Measurements from ENCODE around the gene CFAP46.
A peak's percentile ranks its signal among the peaks of the same experiment; 100 is the strongest.

The CFAP46 gene

DNA sequence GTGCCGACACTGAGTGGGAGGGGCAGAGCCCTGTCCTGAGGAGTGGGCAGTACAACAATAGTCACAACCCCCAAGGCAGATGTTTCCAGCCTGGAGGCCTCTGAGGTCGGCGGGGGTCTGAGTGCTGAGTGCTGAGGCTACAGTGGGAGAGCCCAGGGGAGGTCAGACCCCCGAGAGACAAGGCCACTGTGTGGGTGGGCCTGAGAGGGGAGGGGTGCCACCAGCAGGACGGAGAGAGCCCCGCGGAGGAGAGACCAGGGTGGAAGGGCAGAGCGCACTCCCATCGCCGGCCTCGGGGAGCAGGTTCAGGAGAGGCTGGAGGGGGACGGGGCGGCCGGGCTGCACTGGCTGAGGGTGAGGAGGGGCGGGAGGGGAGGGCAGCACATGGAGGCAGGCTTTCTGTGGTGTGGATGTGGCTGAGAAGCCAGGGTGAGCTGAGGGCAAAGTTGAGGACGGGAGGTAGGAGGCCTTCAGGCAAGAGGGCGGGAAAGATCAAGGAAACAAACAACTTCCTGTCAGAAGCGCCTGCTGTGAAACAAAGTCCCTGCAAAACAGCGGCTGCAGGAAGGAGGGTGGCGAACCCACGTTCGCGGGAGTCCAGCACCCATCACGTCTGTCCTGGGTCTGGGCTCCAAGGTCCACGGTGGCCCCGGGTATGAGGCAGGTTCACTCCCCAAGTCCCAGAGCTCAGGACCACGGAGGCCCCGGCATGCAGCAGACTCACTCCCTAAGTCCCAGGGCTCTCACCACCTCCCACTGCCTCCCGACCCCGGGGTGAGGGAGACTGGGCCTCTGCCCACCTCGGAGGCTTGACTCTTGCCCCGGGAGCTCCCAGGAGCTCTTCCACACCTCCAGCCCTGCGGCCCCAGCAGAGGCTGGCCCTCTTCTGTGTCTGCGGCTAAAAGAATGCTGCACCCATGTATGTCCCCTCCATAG lies 79.6 kb downstream of the CFAP46 start:
- DNase-seq (ENCODE audit: low read depth, low spot score) = peak; percentile 63

DNA sequence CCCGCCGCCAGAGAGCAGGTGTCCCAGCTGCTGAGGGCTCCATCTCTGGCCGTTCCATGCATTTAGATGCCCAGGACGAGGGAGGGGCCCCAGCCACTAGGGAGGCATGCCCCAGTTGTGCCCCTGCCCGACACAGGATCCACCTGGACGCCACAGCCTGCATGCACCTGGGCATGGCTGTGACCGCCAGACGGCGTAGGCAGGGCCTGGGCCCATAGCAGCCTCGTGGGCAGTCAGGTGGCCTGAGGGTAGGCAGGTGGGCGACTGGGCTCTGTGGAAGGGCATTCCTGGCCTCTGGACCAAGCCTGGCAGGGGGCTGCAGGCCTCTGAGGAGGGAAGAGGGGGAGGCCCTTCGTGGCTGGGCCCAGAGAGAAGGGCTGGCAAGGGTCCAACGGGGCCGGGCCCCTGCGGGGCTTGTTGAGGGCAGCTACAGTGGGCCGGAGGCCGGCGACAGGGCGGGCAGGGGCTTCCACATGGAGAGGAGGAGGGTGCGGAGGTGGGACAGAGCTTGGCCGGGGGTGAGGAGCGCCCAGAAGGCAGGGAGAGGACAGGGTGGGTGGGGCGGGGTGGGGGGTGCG lies 80.4 kb downstream of the CFAP46 start:
- DNase-seq (ENCODE audit: low read depth, low spot score) = no peak

DNA sequence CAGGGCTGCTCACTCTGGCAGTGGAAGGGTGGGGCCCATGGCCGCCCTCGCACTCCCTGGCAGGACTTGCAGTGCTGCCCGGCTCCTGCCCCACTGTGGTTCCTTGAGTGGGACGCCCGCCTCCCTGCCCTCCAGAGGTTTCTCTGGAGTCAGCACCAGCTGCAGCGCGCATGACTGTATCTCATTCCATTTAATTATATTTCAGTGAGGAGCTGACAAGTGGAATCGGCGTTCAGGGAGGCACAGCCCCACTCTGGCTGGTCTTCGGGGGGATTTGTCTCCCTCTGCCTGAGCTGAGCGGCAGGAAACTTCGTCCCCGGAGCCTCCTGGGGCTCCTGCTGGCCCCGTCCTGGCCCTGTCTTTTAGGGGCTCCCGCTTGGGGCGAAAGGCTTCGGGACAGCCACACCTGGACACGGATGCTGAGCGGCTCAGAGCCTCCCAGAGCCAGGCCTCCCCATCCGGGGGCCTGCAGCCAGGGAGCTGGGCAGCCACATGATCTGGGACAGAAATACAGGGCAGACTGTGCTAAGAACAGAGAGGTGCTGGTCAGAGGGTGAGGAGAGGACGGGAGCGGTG lies 81.2 kb downstream of the CFAP46 start:
- no peak for DNase-seq (ENCODE audit: low read depth, low spot score)

DNA sequence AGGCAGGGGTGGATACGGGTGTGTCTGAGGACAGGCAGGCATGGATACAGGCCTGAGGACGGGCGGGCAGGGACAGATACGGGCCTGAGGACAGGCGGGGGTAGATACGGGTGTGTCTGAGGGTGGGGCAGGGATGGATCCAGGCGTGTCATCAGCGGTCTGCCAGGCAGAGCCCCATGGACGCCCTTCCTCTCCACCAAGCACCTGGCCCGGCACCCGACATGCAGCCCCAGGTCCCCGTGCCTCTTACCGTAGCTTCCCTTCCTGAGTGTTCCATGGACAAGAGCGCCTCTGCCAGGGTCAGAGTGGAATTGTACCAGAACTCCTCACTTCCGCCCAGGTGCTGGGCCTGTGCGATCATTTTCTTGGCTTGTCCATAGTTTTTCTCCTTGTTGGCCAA lies 81.8 kb downstream of the CFAP46 start:
- DNase-seq (ENCODE audit: low read depth, low spot score) = no peak

- no peak for DNase-seq (ENCODE audit: low read depth, low spot score)
Observed at GRCh38 chr10:132859084-132859855, 83.1 kb downstream of the CFAP46 start.

GRCh38 chr10:132858121-132859081 lies 84.0 kb downstream of the CFAP46 start:
- no peak for DNase-seq (ENCODE audit: low read depth, low spot score)

- DNase-seq (ENCODE audit: low read depth, low spot score) = no peak
Observed at GRCh38 chr10:132856869-132857524, 85.4 kb downstream of the CFAP46 start.

- no peak for DNase-seq (ENCODE audit: low read depth, low spot score)
Observed at GRCh38 chr10:132855889-132856288, 86.5 kb downstream of the CFAP46 start.

DNA sequence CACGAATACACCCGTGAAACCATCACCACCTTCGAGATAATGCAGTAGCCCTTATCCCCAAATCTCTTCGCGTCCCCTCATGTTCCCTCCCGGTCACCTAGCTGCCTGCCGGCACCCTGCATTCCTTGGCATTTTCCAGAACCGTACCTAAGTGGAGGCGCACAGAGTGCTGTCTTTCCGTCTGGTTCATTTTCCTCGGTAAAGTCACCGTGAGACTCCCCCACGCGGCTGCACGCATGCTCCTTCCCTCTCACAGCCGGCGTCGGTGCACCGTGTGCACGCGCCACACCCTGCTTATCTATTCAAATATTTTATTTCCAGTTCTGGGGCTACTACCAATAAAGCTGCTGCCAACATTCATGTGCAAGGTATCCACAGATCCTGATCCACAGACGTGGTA lies 90.9 kb downstream of the CFAP46 start:
- DNase-seq (ENCODE audit: low read depth, low spot score) = no peak

- no peak for DNase-seq (ENCODE audit: low read depth, low spot score)
Observed at GRCh38 chr10:132850896-132851295, 91.5 kb downstream of the CFAP46 start.

GRCh38 chr10:132850246-132850645 lies 92.1 kb downstream of the CFAP46 start:
- DNase-seq (ENCODE audit: low read depth, low spot score) = no peak

- no peak for DNase-seq (ENCODE audit: low read depth, low spot score)
Observed at GRCh38 chr10:132849546-132850031, 92.8 kb downstream of the CFAP46 start.

- DNase-seq (ENCODE audit: low read depth, low spot score) = no peak
Observed at GRCh38 chr10:132848951-132849545, 93.3 kb downstream of the CFAP46 start.

DNA sequence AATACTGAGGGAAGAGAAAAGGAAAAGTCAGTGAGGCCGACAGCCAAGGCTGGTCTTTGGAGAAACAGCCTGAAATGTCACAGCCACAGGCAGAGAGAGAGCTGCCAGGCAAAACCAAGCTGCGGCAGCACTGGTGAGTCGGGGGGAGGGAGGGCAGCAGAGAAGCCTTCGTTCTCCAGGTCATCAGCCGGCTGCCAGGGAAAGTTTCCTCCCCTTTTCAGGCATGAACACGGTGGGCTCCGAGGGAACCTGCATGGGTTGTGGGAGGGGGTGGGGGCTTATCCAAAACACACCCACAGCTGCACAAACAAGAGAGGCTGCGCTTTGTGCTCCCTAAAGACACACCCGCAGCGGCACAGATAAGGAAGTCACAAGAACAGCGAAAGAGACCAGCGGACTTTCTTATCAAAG lies 94.1 kb downstream of the CFAP46 start:
- DNase-seq (ENCODE audit: low read depth, low spot score) = no peak

GRCh38 chr10:132847856-132848255 lies 94.5 kb downstream of the CFAP46 start:
- DNase-seq (ENCODE audit: low read depth, low spot score) = no peak

DNA sequence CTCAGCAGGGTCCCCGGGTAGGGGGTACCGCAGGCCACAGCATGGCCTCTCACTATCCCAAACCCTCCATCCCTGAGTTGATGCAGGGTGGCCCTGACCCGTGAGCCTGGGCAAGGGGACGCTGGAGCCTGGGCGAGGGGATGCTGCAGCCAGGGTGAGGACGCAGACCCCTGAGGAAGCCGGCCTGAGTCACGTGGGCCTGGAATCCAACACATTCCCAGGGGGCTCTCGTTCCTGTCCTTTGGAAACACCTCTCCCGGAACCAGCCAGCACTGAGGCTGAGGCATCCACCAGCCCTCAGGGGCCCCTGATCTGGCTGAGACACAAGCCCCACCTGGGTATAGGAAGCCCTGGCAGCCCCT lies 95.0 kb downstream of the CFAP46 start:
- no peak for DNase-seq (ENCODE audit: low read depth, low spot score)

DNA sequence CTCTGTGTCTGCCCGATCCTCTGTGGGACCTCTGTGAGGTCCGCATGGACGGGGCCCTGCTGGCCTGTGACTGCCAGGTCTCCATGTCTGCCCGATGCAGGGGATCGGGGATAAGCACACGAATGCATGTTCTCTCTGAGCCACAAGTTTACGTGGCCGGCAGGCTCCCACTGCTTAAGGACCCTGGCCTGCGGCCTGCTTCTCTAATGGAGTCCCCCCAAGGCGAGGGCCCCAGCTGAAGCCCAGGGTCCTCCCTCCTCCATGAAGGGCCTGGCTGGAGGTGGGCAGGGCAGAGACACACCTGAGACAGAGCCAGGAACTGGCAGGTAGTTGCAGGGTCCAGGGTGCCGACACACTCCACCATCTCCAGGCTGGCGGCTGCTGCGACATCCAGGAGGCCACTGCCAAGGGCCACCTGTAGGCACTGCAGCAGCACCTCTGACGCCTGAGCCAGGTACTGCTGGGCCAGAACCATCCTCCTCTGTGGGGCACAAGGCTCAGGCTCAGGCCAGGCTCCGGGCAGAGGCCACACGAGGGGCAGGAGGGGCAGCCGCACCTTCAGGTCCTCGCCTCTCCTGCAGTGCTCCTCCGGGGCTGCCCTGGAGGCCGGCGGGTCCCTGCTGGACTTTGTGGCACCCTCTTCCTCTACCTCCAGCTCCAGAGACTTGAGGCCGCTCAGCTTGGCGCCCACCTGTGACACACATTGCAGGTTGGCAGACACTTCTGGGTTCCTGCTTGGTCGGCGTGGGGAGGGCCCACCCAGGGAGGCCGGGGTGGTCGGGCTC lies 95.5 kb downstream of the CFAP46 start:
- DNase-seq (ENCODE audit: low read depth, low spot score) = no peak

DNA sequence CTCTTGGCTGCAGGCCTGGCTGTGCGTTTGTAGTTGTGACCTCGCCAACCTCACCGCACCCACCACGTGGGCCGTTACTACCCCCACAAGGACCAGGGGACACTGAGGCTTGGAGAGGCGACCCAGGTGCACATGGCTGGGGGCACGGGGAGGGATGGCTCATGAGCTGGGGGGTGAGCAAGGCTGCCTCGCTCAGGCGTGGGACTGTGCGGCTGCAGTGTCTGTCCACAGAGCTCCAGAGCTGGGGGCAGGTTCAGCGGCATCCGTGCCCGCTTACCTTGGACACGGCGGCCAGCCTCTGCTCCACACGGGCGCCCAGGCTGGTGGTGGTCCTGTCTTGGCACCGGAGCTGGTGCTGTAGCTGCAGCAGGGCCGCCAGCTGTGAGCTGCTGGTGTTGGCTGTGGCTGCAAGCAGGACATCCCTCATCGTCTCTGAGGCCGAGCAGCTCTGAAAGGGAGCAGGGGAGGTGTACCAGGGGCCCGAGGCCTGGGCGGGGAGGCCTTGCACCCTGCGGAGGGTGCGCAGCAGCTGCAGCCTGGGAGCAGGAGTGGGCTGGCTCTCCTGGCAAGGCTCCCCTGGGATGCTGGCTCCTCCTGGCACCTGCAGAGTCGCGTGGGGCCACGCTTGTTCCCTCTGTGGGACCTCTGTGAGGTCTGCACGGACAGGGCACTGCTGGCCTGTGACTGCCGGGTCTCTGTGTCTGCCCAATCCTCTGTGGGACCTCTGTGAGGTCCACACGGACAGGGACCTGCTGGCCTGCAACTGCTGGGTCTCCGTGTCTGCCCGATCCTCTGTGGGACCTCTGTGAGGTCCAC lies 96.4 kb downstream of the CFAP46 start:
- DNase-seq (ENCODE audit: low read depth, low spot score) = no peak
